HEK293T (cell line): ENCODE results near the gene TBC1D12.
A peak's percentile ranks its signal among the peaks of the same experiment; 100 is the strongest.

Experiments
- CTCF ChIA-PET: fragments of 350-600 bp; formaldehyde crosslinking; extraction: SDS; loops from one replicate; lab custom pipeline; 2021; ENCODE audit warnings: antibody characterized with exemption, inconsistent platforms; lab: Yijun Ruan, JAX
- POLR2A ChIA-PET: fragments of 350-600 bp; formaldehyde crosslinking; extraction: SDS; loops from one replicate; lab custom pipeline; 2020; ENCODE audit warnings: antibody characterized with exemption, inconsistent platforms; lab: Yijun Ruan, JAX
- DNase-seq: peaks from one replicate; pipeline ENCODE4 v3.0.0; 2012; ENCODE audit warnings: mixed read lengths; ENCODE audit errors: extremely low spot score
- ARNT ChIP-seq: fragments of 450-650 bp; IDR thresholded peaks from 2 replicates; pipeline ENCODE4 v1.6.1; 2017; ENCODE audit warnings: mild to moderate bottlenecking
- BHLHE40 ChIP-seq: fragments of 450-650 bp; IDR thresholded peaks from 2 replicates; pipeline ENCODE4 v1.6.1; 2016; ENCODE audit warnings: mild to moderate bottlenecking, moderate library complexity, borderline replicate concordance
- CTBP1 ChIP-seq: fragments of 450-650 bp; IDR thresholded peaks from 2 replicates; pipeline ENCODE4 v1.6.1; 2016; ENCODE audit warnings: borderline replicate concordance
- ELF4 ChIP-seq: fragments of 450-650 bp; IDR thresholded peaks from 2 replicates; pipeline ENCODE4 v1.6.1; 2017; ENCODE audit warnings: antibody characterized with exemption
- FOXA1 ChIP-seq: fragments of 450-650 bp; IDR thresholded peaks from 2 replicates; pipeline ENCODE4 v1.6.1; 2016; ENCODE audit warnings: mild to moderate bottlenecking
- FOXK2 ChIP-seq: fragments of 450-650 bp; IDR thresholded peaks from 2 replicates; pipeline ENCODE4 v1.6.1; 2016; ENCODE audit warnings: mild to moderate bottlenecking
- FOXM1 ChIP-seq: fragments of 450-650 bp; IDR thresholded peaks from 2 replicates; pipeline ENCODE4 v1.6.1; 2017; ENCODE audit warnings: mild to moderate bottlenecking, borderline replicate concordance
- HDGF ChIP-seq: fragments of 450-650 bp; IDR thresholded peaks from 2 replicates; pipeline ENCODE4 v1.6.1; 2017; ENCODE audit warnings: antibody characterized with exemption, borderline replicate concordance
- L3MBTL2 ChIP-seq: fragments of 450-650 bp; conservative IDR thresholded peaks from 2 replicates; pipeline ENCODE4 v1.6.1; 2016; ENCODE audit warnings: mild to moderate bottlenecking
- LEF1 ChIP-seq: fragments of 450-650 bp; IDR thresholded peaks from 2 replicates; pipeline ENCODE4 v1.6.1; 2017; ENCODE audit warnings: mild to moderate bottlenecking, borderline replicate concordance
- NFRKB ChIP-seq: fragments of 450-650 bp; IDR thresholded peaks from 2 replicates; pipeline ENCODE4 v1.6.1; 2016; ENCODE audit warnings: mild to moderate bottlenecking, moderate library complexity
- SP1 ChIP-seq: fragments of 450-650 bp; IDR thresholded peaks from 2 replicates; pipeline ENCODE4 v1.6.1; 2017
- SUZ12 ChIP-seq: fragments of 450-650 bp; IDR thresholded peaks from 2 replicates; pipeline ENCODE4 v1.6.1; 2016; ENCODE audit warnings: mild to moderate bottlenecking
- TARDBP ChIP-seq: fragments of 450-650 bp; IDR thresholded peaks from 2 replicates; pipeline ENCODE4 v1.6.1; 2016
- ZNF384 ChIP-seq: fragments of 450-650 bp; IDR thresholded peaks from 2 replicates; pipeline ENCODE4 v1.6.1; 2016
- TF ChIP-seq, protein P1 (sequence below): fragments of 450-650 bp; IDR thresholded peaks from 2 replicates; pipeline ENCODE4 v1.6.1; 2016

Gene TBC1D12

DNA sequence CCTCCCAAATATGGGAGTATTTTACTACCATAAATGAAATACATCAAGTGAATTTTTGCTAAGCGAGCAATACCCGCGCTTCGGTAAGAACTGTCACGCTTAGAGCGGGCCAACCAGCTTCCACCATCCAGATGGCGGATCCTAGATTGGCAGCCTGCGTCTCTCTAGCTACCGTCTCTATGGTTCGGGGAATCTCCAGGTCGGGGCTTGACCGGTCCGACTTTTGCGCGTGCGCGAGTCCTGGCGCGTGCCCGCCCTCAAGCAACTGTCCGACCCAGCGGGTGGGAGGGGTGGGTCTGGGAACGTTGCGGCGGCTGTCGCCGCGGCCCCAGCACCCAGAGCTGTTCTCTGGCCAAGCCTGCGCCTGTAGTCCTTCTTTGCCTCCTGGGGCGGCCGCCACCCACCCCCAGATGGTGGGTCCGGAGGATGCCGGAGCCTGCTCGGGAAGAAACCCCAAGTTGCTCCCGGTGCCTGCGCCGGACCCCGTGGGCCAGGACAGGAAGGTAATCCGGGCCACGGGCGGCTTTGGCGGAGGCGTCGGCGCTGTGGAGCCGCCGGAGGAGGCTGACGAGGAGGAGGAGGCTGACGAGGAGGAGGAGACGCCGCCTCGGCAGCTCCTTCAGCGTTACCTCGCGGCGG lies at the start of gene TBC1D12:
TBC1D12 (plus strand) TSS at position 338 of the 639 bp plus-strand sequence; CDS start at position 411, 73 bp downstream.
- CTCF ChIA-PET = interaction anchor here (0.6 to 2.2 kb wide), 2 partner anchors 39 kb away, joined by 3 to 6 read pairs; partner anchors contain the start of gene NOC3L
- POLR2A ChIA-PET = interaction anchor here (0.6 to 1.3 kb wide), 9 partner anchors 9 to 143 kb away, joined by 3 to 6 read pairs (median 3); partner anchors contain the start of genes HELLS and NOC3L
- peak; percentile 95 for DNase-seq
- TF ChIP-seq FOXA1 = no peak
- TF ChIP-seq SP1 = no peak
- no peak for TF ChIP-seq SUZ12
- TF ChIP-seq FOXK2 = no peak
- no peak; the same call in 1 of the 2 replicates for TF ChIP-seq FOXM1
- TF ChIP-seq TARDBP = no peak
- no peak for TF ChIP-seq ZNF384
- peak; percentile 93 for TF ChIP-seq L3MBTL2
- no peak for TF ChIP-seq LEF1
- no peak for TF ChIP-seq CTBP1
- TF ChIP-seq, protein P1, sequence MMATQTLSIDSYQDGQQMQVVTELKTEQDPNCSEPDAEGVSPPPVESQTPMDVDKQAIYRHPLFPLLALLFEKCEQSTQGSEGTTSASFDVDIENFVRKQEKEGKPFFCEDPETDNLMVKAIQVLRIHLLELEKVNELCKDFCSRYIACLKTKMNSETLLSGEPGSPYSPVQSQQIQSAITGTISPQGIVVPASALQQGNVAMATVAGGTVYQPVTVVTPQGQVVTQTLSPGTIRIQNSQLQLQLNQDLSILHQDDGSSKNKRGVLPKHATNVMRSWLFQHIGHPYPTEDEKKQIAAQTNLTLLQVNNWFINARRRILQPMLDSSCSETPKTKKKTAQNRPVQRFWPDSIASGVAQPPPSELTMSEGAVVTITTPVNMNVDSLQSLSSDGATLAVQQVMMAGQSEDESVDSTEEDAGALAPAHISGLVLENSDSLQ = peak; percentile 97

DNA sequence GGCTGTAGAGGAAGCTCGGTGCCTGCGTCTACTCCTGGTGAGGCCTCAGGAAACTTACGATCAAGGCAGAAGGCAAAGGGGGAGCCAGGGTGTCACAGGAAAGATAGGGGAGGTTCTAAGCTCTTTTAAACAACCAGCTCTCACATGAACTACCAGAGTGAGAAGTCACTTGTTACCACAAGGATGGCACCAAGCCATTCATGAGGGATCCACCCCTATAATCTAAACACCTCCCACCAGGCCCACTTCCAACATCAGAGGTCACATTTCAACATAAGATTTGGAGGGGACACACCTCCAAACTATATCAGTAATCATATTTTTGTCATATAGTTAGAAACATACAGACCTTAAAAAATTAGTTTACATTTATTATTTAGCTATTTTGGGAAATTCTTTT lies 49.0 kb upstream of the TBC1D12 start:
- CTCF ChIA-PET = no interaction called here
- no peak for DNase-seq
- TF ChIP-seq FOXM1 (no peak), ZNF384 (no peak), LEF1 (no peak), NFRKB (no peak), CTBP1 (no peak), SUZ12 (no peak), BHLHE40 (no peak), FOXK2 (no peak), FOXA1 (no peak), ELF4 (no peak), L3MBTL2 (no peak), SP1 (no peak), ARNT (no peak), HDGF (no peak), TARDBP (no peak)
- TF ChIP-seq, protein P1 = no peak
- POLR2A ChIA-PET = interaction anchor here (1.0 kb wide), 1 partner anchor 9 kb away, joined by 3 read pairs; the partner anchor contains the start of gene NOC3L

DNA sequence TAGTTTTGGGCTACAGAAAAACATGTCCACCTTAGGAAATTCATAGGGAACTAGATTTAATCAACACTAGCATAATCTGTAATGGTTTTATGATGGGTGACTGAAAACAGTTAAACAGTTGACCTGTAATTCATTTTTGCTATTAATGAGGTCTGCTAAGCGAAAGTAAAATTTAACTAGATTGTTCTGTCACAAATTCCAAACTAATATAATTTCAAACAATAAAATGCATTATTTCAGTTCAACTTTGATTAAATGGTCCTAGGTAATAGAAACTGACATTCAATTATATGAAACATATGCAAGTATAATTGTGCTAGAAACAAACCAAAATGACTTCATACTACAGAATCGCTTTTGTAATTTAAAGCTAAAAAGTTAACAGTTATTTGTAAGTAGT lies 46.5 kb upstream of the TBC1D12 start:
- ChIA-PET CTCF (no interaction called here), POLR2A (no interaction called here)
- TF ChIP-seq CTBP1 = no peak
- TF ChIP-seq ELF4 = no peak
- no peak for TF ChIP-seq L3MBTL2
- TF ChIP-seq, protein P1 = no peak
- TF ChIP-seq TARDBP = no peak
- TF ChIP-seq SP1 = no peak
- TF ChIP-seq LEF1 = no peak
- no peak for TF ChIP-seq NFRKB
- no peak for TF ChIP-seq BHLHE40
- no peak for TF ChIP-seq SUZ12
- no peak for TF ChIP-seq HDGF
- no peak for TF ChIP-seq FOXK2
- no peak for TF ChIP-seq ARNT
- no peak for TF ChIP-seq FOXA1
- TF ChIP-seq ZNF384 = no peak
- TF ChIP-seq FOXM1 = no peak
- no peak for DNase-seq

DNA sequence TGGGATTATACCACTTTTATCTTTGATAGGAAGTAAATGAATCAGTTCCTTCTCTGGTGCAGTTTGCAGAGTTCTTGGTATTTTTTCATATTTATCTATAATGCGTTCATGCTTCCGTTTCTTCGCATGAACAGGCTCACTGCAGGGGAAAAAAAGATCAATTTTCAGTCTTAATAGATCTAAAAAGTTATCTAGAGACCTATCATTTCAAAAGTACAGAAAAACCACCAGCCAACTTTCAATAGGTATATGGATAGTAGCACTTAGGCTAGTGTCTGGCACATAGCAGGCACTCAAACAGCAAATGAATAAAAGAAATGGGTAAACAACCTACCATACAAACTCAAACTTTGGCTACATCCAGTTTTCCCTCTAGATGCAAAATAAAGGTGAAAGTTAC lies 45.1 kb upstream of the TBC1D12 start:
- DNase-seq = no peak
- POLR2A ChIA-PET = no interaction called here
- CTCF ChIA-PET = no interaction called here
- TF ChIP-seq ZNF384 (no peak), SUZ12 (no peak), HDGF (no peak), TARDBP (no peak), FOXK2 (no peak), FOXM1 (no peak), ARNT (no peak), LEF1 (no peak), CTBP1 (no peak)
- TF ChIP-seq, protein P1 = no peak

DNA sequence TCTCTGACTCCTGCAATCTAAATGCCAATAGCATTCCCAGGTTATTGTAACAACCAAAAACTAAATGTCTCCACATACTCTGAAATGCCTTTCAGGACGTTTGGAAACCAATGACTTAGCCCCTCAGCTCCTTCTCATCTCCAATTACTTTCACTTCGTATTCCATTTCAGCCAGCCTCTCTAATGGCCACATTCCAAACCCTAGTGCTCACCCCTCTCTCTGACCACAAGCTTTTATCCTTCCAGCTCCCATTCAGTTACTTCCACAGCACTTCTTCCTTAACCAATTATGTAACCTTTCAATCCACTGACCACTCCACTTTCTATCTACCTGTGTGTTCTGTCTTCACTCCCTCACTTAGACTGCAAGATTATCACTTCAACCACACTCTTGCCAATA lies 43.9 kb upstream of the TBC1D12 start:
- CTCF ChIA-PET = no interaction called here

More for the DNA sequence above, 43.9 kb upstream of the TBC1D12 start:
- POLR2A ChIA-PET = no interaction called here
- no peak for TF ChIP-seq L3MBTL2
- no peak for TF ChIP-seq SP1
- no peak for DNase-seq
